ENCODE measurements around the gene NUAK1.

GRCh38 chr12:106179086-106179485, 40.3 kb upstream of the NUAK1 start:
- TF ChIP-seq CTCF (IDR thresholded peaks at IDR 0.05), result no peak
- TF ChIP-seq POLR2A (IDR thresholded peaks at IDR 0.05), result no peak
